Measurements from ENCODE around the gene TBC1D12. TPM values are rescaled to one million over a fixed set of nuclear protein-coding genes. Genes with fewer than 3 reads are reported as not detected.

Gene TBC1D12
- total and polyA plus RNA-seq, 12 donors: 6.2 to 47.8 (median 9.7) TPM

DNA sequence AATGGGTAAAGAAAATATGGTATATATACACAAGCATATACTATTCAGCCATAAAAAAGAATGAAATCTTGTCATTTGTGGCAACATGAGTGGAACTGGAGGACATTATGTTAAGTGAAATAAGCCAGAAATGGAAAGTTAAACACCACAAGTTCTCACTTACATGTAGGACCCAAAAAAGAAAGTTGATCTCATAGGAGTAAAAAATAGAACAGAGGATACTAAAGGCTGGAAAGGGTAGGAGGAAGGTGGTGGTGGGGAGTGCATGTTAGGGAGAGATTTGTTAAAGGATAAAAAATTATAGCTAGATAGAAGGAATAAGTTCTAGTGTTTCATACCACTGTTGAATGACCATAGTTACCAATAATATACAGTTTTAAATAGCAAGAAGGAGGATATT lies 48.4 kb downstream of the TBC1D12 start:
- H3K27ac ChIP-seq: no peak overlapping the region
- no peaks in the 10 kb centered on the region for H3K9me3 ChIP-seq (replicated peaks in 1 of 3)
- no peaks in the 10 kb centered on the region for H3K4me1 ChIP-seq (replicated peaks in 1 of 2)
- TF ChIP-seq, protein P1, sequence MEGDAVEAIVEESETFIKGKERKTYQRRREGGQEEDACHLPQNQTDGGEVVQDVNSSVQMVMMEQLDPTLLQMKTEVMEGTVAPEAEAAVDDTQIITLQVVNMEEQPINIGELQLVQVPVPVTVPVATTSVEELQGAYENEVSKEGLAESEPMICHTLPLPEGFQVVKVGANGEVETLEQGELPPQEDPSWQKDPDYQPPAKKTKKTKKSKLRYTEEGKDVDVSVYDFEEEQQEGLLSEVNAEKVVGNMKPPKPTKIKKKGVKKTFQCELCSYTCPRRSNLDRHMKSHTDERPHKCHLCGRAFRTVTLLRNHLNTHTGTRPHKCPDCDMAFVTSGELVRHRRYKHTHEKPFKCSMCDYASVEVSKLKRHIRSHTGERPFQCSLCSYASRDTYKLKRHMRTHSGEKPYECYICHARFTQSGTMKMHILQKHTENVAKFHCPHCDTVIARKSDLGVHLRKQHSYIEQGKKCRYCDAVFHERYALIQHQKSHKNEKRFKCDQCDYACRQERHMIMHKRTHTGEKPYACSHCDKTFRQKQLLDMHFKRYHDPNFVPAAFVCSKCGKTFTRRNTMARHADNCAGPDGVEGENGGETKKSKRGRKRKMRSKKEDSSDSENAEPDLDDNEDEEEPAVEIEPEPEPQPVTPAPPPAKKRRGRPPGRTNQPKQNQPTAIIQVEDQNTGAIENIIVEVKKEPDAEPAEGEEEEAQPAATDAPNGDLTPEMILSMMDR (IDR thresholded peaks at IDR 0.05): no peak
- TF ChIP-seq POLR2A (IDR thresholded peaks at IDR 0.05): no peak
- H3K36me3 ChIP-seq (replicated peaks in 1 of 2): no peaks in the 10 kb centered on the region
- H3K27me3 ChIP-seq: no peaks in the 10 kb centered on the region
- no peak overlapping the region for H3K4me3 ChIP-seq
- DNase-seq: no peak
- intact Hi-C loops (cut with DNase I): no loop called here

DNA sequence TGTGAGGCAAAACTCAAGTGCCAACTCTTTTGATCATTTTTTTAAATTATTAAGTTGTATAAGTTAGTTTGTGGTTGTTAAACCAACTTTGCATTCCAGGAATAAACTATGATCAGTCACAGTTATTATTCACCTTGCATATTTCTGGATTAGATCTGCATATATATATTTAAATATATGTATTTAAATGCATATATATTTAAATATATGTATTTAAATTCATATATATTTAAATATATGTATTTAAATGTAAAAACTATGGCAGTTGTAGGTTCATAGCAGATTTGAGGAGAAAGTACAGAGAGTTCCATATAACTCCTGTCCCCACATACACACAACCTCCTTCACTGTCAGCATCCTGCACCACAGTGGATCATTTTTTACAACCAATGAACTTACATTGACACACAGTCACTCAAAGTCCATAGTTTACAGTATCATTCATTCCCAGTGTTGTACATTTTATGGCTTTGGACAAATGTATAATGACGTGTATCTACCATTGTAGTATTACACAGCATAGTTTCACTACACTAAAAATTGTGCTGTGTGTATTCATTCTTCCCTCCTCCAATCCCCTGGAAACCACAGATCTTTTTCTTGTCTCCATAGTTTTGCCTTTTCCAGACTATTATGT lies 49.7 kb downstream of the TBC1D12 start:
- WGBS, 4 donors: 94 to 100% (median 99%) methylated on average over 1 of the region's 1 CpG
- Histone ChIP-seq H3K36me3 (replicated peaks in 1 of 2) (no peaks in the 10 kb centered on the region), H3K4me1 (replicated peaks in 1 of 2) (no peaks in the 10 kb centered on the region), H3K27ac (no peak overlapping the region), H3K9me3 (replicated peaks in 1 of 3) (no peaks in the 10 kb centered on the region), H3K27me3 (no peaks in the 10 kb centered on the region), H3K4me3 (no peak overlapping the region)
- intact Hi-C loops (cut with DNase I): no loop called here
- no peak for DNase-seq
- TF ChIP-seq, protein P1 (IDR thresholded peaks at IDR 0.05): no peak
- no peak for TF ChIP-seq POLR2A (IDR thresholded peaks at IDR 0.05)

- Histone ChIP-seq H3K4me3 (no peak overlapping the region), H3K27me3 (no peaks in the 10 kb centered on the region), H3K9me3 (replicated peaks in 1 of 3) (peaks cover 0 to 9% (median 0%) of the 10 kb centered on the region in 3 donors), H3K4me1 (replicated peaks in 1 of 2) (no peaks in the 10 kb centered on the region), H3K36me3 (replicated peaks in 1 of 2) (no peaks in the 10 kb centered on the region), H3K27ac (no peak overlapping the region)
- TF ChIP-seq, protein P1 (IDR thresholded peaks at IDR 0.05): no peak
- no peak for TF ChIP-seq POLR2A (IDR thresholded peaks at IDR 0.05)
- DNase-seq: no peak
- WGBS, 4 donors: 97 to 100% (median 97%) methylated on average over 2 of the region's 2 CpGs
- intact Hi-C loops (cut with DNase I): no loop called here
Measured at GRCh38 chr10:94456942-94457341, 54.6 kb downstream of the TBC1D12 start.

DNA sequence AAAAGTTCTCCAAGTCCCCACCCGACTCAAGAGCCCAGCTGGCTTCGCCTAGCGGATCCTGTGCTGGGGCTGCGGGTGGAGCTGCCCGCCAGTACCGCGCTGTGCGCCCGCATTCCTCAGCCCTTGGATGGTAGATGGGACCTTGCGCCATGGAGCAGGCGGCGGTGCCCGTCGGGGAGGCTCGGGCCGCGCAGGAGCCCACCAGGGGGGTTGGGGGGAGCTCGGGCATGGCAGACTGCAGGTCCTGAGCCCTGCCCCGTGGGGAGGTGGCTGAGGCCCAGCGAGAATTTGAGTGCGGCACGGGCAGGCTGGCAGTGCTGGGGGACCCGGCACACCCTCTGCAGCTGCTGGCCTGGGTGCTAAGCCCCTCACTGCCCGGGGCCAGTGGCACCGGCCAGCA lies 57.0 kb downstream of the TBC1D12 start:
- H3K27ac ChIP-seq: no peak overlapping the region
- TF ChIP-seq, protein P1 (IDR thresholded peaks at IDR 0.05): no peak
- no peak for TF ChIP-seq POLR2A (IDR thresholded peaks at IDR 0.05)
- intact Hi-C loops (cut with DNase I): no loop called here
- H3K4me1 ChIP-seq (replicated peaks in 1 of 2): no peaks in the 10 kb centered on the region
- H3K9me3 ChIP-seq (replicated peaks in 1 of 3): peaks cover 0 to 9% (median 0%) of the 10 kb centered on the region in 3 donors
- no peaks in the 10 kb centered on the region for H3K36me3 ChIP-seq (replicated peaks in 1 of 2)
- H3K27me3 ChIP-seq: no peaks in the 10 kb centered on the region
- 96 to 100% (median 97%) methylated on average over 11 to 25 of the region's 25 CpGs for WGBS, 4 donors
- H3K4me3 ChIP-seq: no peak overlapping the region
- no peak for DNase-seq
